Naive B cell (primary cell): ENCODE data around the gene ANKRD13D. TPM values are rescaled to one million over a fixed set of nuclear protein-coding genes. Genes with fewer than 3 reads are reported as not detected.

Experiments
- ATAC-seq, 2 donors: fragments of 150-1000 bp; cut with Tn5 transposase; 2 replicates each; pipeline ENCODE4 v1.10.0; 2021; ENCODE audit warnings: low read depth in 2 of 2, mild to moderate bottlenecking in 2 of 2, moderate library complexity in 2 of 2
- DNase-seq: peaks from one replicate; pipeline ENCODE4 v3.0.0; 2022
- H3K27ac Mint-ChIP-seq, 6 donors: one replicate each; pipeline ENCODE4 v1.8.0; 2020 to 2022; ENCODE audit warnings: mild to moderate bottlenecking in 6 of 6, mixed read lengths in 6 of 6, moderate library complexity in 5 of 6, inconsistent platforms in 2 of 6
- H3K27me3 Mint-ChIP-seq, 3 donors: one replicate each; pipeline ENCODE4 v1.8.0; 2021 to 2022; ENCODE audit warnings: mixed read lengths in 3 of 3, mild to moderate bottlenecking in 1 of 3
- H3K36me3 Mint-ChIP-seq, 2 donors: one replicate each; pipeline ENCODE4 v1.8.0; 2020 to 2022; ENCODE audit warnings: mixed read lengths in 2 of 2, inconsistent platforms in 1 of 2, mild to moderate bottlenecking in 1 of 2
- H3K4me1 Mint-ChIP-seq, 3 donors: one replicate each; pipeline ENCODE4 v1.8.0; 2020 to 2022; ENCODE audit warnings: mixed read lengths in 3 of 3, inconsistent platforms in 1 of 3, mild to moderate bottlenecking in 1 of 3, moderate library complexity in 1 of 3
- H3K4me3 Mint-ChIP-seq, 8 donors: one replicate each; pipeline ENCODE4 v1.8.0; 2020 to 2022; ENCODE audit warnings: mild to moderate bottlenecking in 8 of 8, mixed read lengths in 8 of 8, moderate library complexity in 8 of 8, inconsistent platforms in 2 of 8
- H3K9me3 Mint-ChIP-seq, 7 donors: one replicate each; pipeline ENCODE4 v1.8.0; 2020 to 2022; ENCODE audit warnings: mixed read lengths in 7 of 7, mild to moderate bottlenecking in 5 of 7, inconsistent platforms in 2 of 7, moderate library complexity in 1 of 7
- polyA plus RNA-seq, 6 donors: library from polyadenylated mRNA; unstranded; fragments of 300-500 nt; fragmentation: Illumina TruSeq; gene quantifications; one replicate each; pipeline ENCODE4 v1.2.3, GENCODE V29; 2021; ENCODE audit warnings: low read depth in 6 of 6

ANKRD13D gene
- polyA plus RNA-seq, 6 donors from 2014 or later = 3.5 to 18.4 (median 8.4) TPM

- no peak for ATAC-seq
- no peak overlapping the region for H3K4me3 Mint-ChIP-seq
- no peaks in the 10 kb centered on the region for H3K36me3 Mint-ChIP-seq
- no peak for DNase-seq
- H3K4me1 Mint-ChIP-seq = peaks cover 14 to 17% (median 16%) of the 10 kb centered on the region in 3 donors
- H3K9me3 Mint-ChIP-seq = no peaks in the 10 kb centered on the region
- no peaks in the 10 kb centered on the region for H3K27me3 Mint-ChIP-seq
- no peak overlapping the region for H3K27ac Mint-ChIP-seq
Measured at GRCh38 chr11:67309166-67309565, 20.1 kb downstream of the ANKRD13D start.

GRCh38 chr11:67309661-67310061 is 20.6 kb downstream of the ANKRD13D start:
- Mint-ChIP-seq H3K9me3 (no peaks in the 10 kb centered on the region), H3K4me1 (peaks cover 12 to 19% (median 18%) of the 10 kb centered on the region in 3 donors), H3K27me3 (no peaks in the 10 kb centered on the region), H3K27ac (no peak overlapping the region), H3K36me3 (no peaks in the 10 kb centered on the region), H3K4me3 (peak overlapping the region in 1 of 8 donors; percentile 16)
- no peak for DNase-seq
- no peak for ATAC-seq

- peak overlapping the region in 1 of 6 donors; percentile 44 for H3K27ac Mint-ChIP-seq
- no peak overlapping the region for H3K4me3 Mint-ChIP-seq
- H3K4me1 Mint-ChIP-seq = peaks cover 12 to 19% (median 18%) of the 10 kb centered on the region in 3 donors
- H3K36me3 Mint-ChIP-seq = no peaks in the 10 kb centered on the region
- DNase-seq = no peak
- ATAC-seq = no peak
- H3K27me3 Mint-ChIP-seq = no peaks in the 10 kb centered on the region
- H3K9me3 Mint-ChIP-seq = no peaks in the 10 kb centered on the region
Measured at GRCh38 chr11:67310246-67311050, 21.3 kb downstream of the ANKRD13D start.

GRCh38 chr11:67311051-67311555 is 22.0 kb downstream of the ANKRD13D start:
- no peaks in the 10 kb centered on the region for H3K27me3 Mint-ChIP-seq
- ATAC-seq (no peak), DNase-seq (no peak)
- H3K4me1 Mint-ChIP-seq = peaks cover 12 to 19% (median 18%) of the 10 kb centered on the region in 3 donors
- no peaks in the 10 kb centered on the region for H3K36me3 Mint-ChIP-seq
- no peaks in the 10 kb centered on the region for H3K9me3 Mint-ChIP-seq
- H3K4me3 Mint-ChIP-seq = no peak overlapping the region
- peak overlapping the region in 1 of 6 donors; percentile 44 for H3K27ac Mint-ChIP-seq

- no peaks in the 10 kb centered on the region for H3K27me3 Mint-ChIP-seq
- no peaks in the 10 kb centered on the region for H3K9me3 Mint-ChIP-seq
- ATAC-seq = no peak
- H3K4me3 Mint-ChIP-seq = no peak overlapping the region
- no peak for DNase-seq
- H3K27ac Mint-ChIP-seq = peak overlapping the region in 1 of 6 donors; percentile 75
- H3K36me3 Mint-ChIP-seq = no peaks in the 10 kb centered on the region
- peaks cover 14 to 22% (median 18%) of the 10 kb centered on the region in 3 donors for H3K4me1 Mint-ChIP-seq
Measured at GRCh38 chr11:67311556-67312082, 22.5 kb downstream of the ANKRD13D start.

- ATAC-seq (no peak), DNase-seq (no peak)
- Mint-ChIP-seq H3K4me3 (peak overlapping the region in 2 of 8 donors; percentile 6 to 13), H3K27ac (peak overlapping the region in 3 of 6 donors; percentile 1 to 92 (median 53)), H3K27me3 (no peaks in the 10 kb centered on the region), H3K9me3 (no peaks in the 10 kb centered on the region), H3K36me3 (no peaks in the 10 kb centered on the region), H3K4me1 (peaks cover 17 to 27% (median 19%) of the 10 kb centered on the region in 3 donors)
Measured at GRCh38 chr11:67312187-67313021, 23.3 kb downstream of the ANKRD13D start.

- no peaks in the 10 kb centered on the region for H3K27me3 Mint-ChIP-seq
- peak overlapping the region in 4 of 6 donors; percentile 1 to 57 (median 40) for H3K27ac Mint-ChIP-seq
- ATAC-seq = no peak
- no peak for DNase-seq
- H3K9me3 Mint-ChIP-seq = no peaks in the 10 kb centered on the region
- peaks cover 0 to 4% of the 10 kb centered on the region in 2 donors for H3K36me3 Mint-ChIP-seq
- peak overlapping the region in 3 of 8 donors; percentile 3 to 54 (median 16) for H3K4me3 Mint-ChIP-seq
- peaks cover 21 to 34% (median 24%) of the 10 kb centered on the region in 3 donors for H3K4me1 Mint-ChIP-seq
Measured at GRCh38 chr11:67313125-67313890, 24.2 kb downstream of the ANKRD13D start.

- H3K36me3 Mint-ChIP-seq = peaks cover 0 to 4% of the 10 kb centered on the region in 2 donors
- no peaks in the 10 kb centered on the region for H3K27me3 Mint-ChIP-seq
- H3K4me1 Mint-ChIP-seq = peaks cover 28 to 42% (median 30%) of the 10 kb centered on the region in 3 donors
- H3K4me3 Mint-ChIP-seq = peak overlapping the region in 2 of 8 donors; percentile 24 to 34
- H3K9me3 Mint-ChIP-seq = no peaks in the 10 kb centered on the region
- DNase-seq (no peak), ATAC-seq (no peak)
- peak overlapping the region in 2 of 6 donors; percentile 37 to 64 for H3K27ac Mint-ChIP-seq
Measured at GRCh38 chr11:67314218-67314617, 25.1 kb downstream of the ANKRD13D start.

GRCh38 chr11:67315325-67315909 is 26.3 kb downstream of the ANKRD13D start:
- Mint-ChIP-seq H3K27ac (peak overlapping the region in 2 of 6 donors; percentile 47 to 57), H3K27me3 (no peaks in the 10 kb centered on the region), H3K9me3 (no peaks in the 10 kb centered on the region), H3K4me1 (peaks cover 32 to 45% (median 35%) of the 10 kb centered on the region in 3 donors), H3K4me3 (peak overlapping the region in 7 of 8 donors; percentile 26 to 98 (median 73)), H3K36me3 (peaks cover 0 to 4% of the 10 kb centered on the region in 2 donors)
- ATAC-seq (no peak), DNase-seq (no peak)

- Mint-ChIP-seq H3K4me1 (peaks cover 36 to 48% (median 39%) of the 10 kb centered on the region in 3 donors), H3K27ac (peak overlapping the region in 4 of 6 donors; percentile 30 to 96 (median 66))
- ATAC-seq = no peak
Measured at GRCh38 chr11:67316882-67317204, 27.7 kb downstream of the ANKRD13D start.

GRCh38 chr11:67317205-67317887 is 28.2 kb downstream of the ANKRD13D start:
- H3K27me3 Mint-ChIP-seq = no peaks in the 10 kb centered on the region
- peaks cover 0 to 4% of the 10 kb centered on the region in 2 donors for H3K36me3 Mint-ChIP-seq
- ATAC-seq = peak; percentile 86 to 87
- peak; percentile 98 for DNase-seq
- H3K4me1 Mint-ChIP-seq = peaks cover 35 to 48% (median 43%) of the 10 kb centered on the region in 3 donors
- peak overlapping the region; percentile 91 to 100 (median 98) for H3K4me3 Mint-ChIP-seq
- H3K27ac Mint-ChIP-seq = peak overlapping the region; percentile 93 to 99 (median 96)
- H3K9me3 Mint-ChIP-seq = no peaks in the 10 kb centered on the region

More at GRCh38 chr11:67316882-67317204, 27.7 kb downstream of the ANKRD13D start:
- Mint-ChIP-seq H3K27me3 (no peaks in the 10 kb centered on the region), H3K36me3 (peaks cover 0 to 4% of the 10 kb centered on the region in 2 donors), H3K4me3 (peak overlapping the region; percentile 91 to 100 (median 98)), H3K9me3 (no peaks in the 10 kb centered on the region)
- no peak for DNase-seq
